Panc1 (cell line): ENCODE data around the gene NCAPD3. TPM values are rescaled to one million over a fixed set of nuclear protein-coding genes. Genes with fewer than 3 reads are reported as not detected.

ENCODE experiments used
- ATAC-seq: fragments of 200-7000 bp; cut with Tn5 transposase; 2 replicates; pipeline ENCODE4 v1.9.1; 2020; ENCODE audit warnings: mild to moderate bottlenecking, moderate library complexity
- BruUV-seq: library from RNA; stranded (reverse); fragments of 400-500 nt; replicated peaks from 2 replicates; lab custom pipeline; 2021; lab: Mats Ljungman, UMichigan
- CTCF ChIA-PET: fragments of 300-600 bp; sonication (Branson Sonifier 250); formaldehyde crosslinking; loops from one replicate; lab custom pipeline; 2022; ENCODE audit warnings: antibody characterized with exemption; lab: Charles Lee
- POLR2A ChIA-PET: fragments of 300-600 bp; sonication (Branson Sonifier 250); formaldehyde crosslinking; loops from one replicate; lab custom pipeline; 2022; ENCODE audit warnings: antibody characterized with exemption; lab: Charles Lee
- DNase-seq: peaks from one replicate; pipeline ENCODE4 v3.0.0-alpha.2; 2010; ENCODE audit warnings: low read depth, low spot score
- H3K27ac ChIP-seq: 2 replicates; pipeline ENCODE4 v1.5.1; 2011; ENCODE audit warnings: mild to moderate bottlenecking, low read length, inconsistent platforms
- H3K27me3 ChIP-seq: fragments of 200-500 bp; sonication (Bioruptor generic); 2 replicates; pipeline ENCODE4 v1.6.0; 2014; ENCODE audit warnings: low read length, inconsistent platforms; ENCODE audit not compliant: control insufficient read depth, insufficient read depth
- H3K36me3 ChIP-seq: fragments of 200-500 bp; sonication (Bioruptor generic); 2 replicates; pipeline ENCODE4 v1.5.1; 2014; ENCODE audit warnings: inconsistent platforms, mild to moderate bottlenecking, low read length, moderate library complexity; ENCODE audit not compliant: control insufficient read depth, insufficient read depth
- H3K4me1 ChIP-seq: 2 replicates; pipeline ENCODE4 v1.5.1; 2011; ENCODE audit warnings: inconsistent platforms, mild to moderate bottlenecking, low read length, moderate library complexity; ENCODE audit not compliant: control insufficient read depth, insufficient read depth
- H3K4me3 ChIP-seq, 2 experiments: 2 replicates each; pipeline ENCODE4 v1.5.1; 2011 to 2012; ENCODE audit warnings: low read depth in 2 of 2, low read length in 2 of 2, mild to moderate bottlenecking in 2 of 2, inconsistent platforms in 1 of 2, moderate library complexity in 1 of 2
- H3K9me3 ChIP-seq: fragments of 200-500 bp; sonication (Bioruptor generic); 2 replicates; pipeline ENCODE4 v1.5.1; 2014; ENCODE audit warnings: low read depth, mild to moderate bottlenecking, inconsistent platforms, low read length, moderate library complexity; ENCODE audit not compliant: control insufficient read depth, insufficient read depth
- CTCF ChIP-seq: fragments of 450-650 bp; IDR thresholded peaks from 2 replicates; pipeline ENCODE4 v1.5.1; 2017; ENCODE audit warnings: mild to moderate bottlenecking
- POLR2AphosphoS5 ChIP-seq: IDR thresholded peaks from 2 replicates; pipeline ENCODE4 v1.6.1; 2012; ENCODE audit warnings: mild to moderate bottlenecking, low read depth, low read length, moderate library complexity
- REST ChIP-seq, 2 experiments: IDR thresholded peaks; 2 replicates each; pipeline ENCODE4 v1.6.1; 2011 to 2012; ENCODE audit warnings: low read depth in 2 of 2, control low read depth in 1 of 2, low read length in 1 of 2, mild to moderate bottlenecking in 1 of 2, moderate library complexity in 1 of 2; ENCODE audit not compliant: insufficient read depth in 1 of 2
- SIN3A ChIP-seq: IDR thresholded peaks from 2 replicates; pipeline ENCODE4 v1.6.1; 2012; ENCODE audit warnings: low read depth, mild to moderate bottlenecking, low read length, moderate library complexity, borderline replicate concordance; ENCODE audit not compliant: insufficient read depth
- TCF7L2 ChIP-seq: IDR thresholded peaks from 2 replicates; pipeline ENCODE4 v1.6.1; 2011; ENCODE audit warnings: mild to moderate bottlenecking, low read depth, low read length, inconsistent platforms
- in situ Hi-C: cut with HindIII; loops from 2 replicates; pipeline ENCODE4 v1.10.0; 2016; ENCODE audit warnings: low sequenced_read_pairs, low pct_unique_long_range_greater_than_20kb
- intact Hi-C: fragments of 100-400 bp; cut with micrococcal nuclease; formaldehyde crosslinking; loops from one replicate; pipeline ENCODE4 v1.10.0; 2022; ENCODE audit not compliant: unreplicated experiment
- total RNA-seq: library from RNA; stranded (reverse); gene quantifications from one replicate; pipeline ENCODE4 v1.2.1, GENCODE V29; 2021; ENCODE audit not compliant: unreplicated experiment

NCAPD3 gene
- total RNA-seq, 1 experiment from 2014 or later, result 75.9 TPM

GRCh38 chr11:134140961-134141490 is 82.7 kb downstream of the NCAPD3 start:
- ChIA-PET POLR2A (no interaction called here), CTCF (interaction anchor here (0.7 to 0.9 kb wide), 2 partner anchors 121 to 192 kb away, joined by 10 to 11 read pairs; no protein-coding TSS in a partner anchor)
- no peaks in the 10 kb centered on the region for H3K9me3 ChIP-seq
- TF ChIP-seq CTCF (no peak), POLR2AphosphoS5 (no peak), REST (IDR thresholded peaks at IDR 0.05; ENCODE audit: insufficient read depth in 1 of 2, low read depth in 2 of 2, low read length in 1 of 2) (no peak), SIN3A (no peak), TCF7L2 (no peak)
- H3K36me3 ChIP-seq, result no peaks in the 10 kb centered on the region
- H3K4me1 ChIP-seq, result 0 out of 2 replicates have a peak, but pooled peaks cover 5% of the 10 kb centered on the region
- intact Hi-C loops (no loop called here), in situ Hi-C loops (no loop called here)
- no peaks in the 10 kb centered on the region for H3K27me3 ChIP-seq
- no peak for ATAC-seq
- no peak for DNase-seq
- H3K27ac ChIP-seq, result no peak overlapping the region
- no TSS peak for BruUV-seq
- no peak overlapping the region for H3K4me3 ChIP-seq

- H3K36me3 ChIP-seq, result no peaks in the 10 kb centered on the region
- POLR2A ChIA-PET, result interaction anchor here (0.6 kb wide), 1 partner anchor 40 kb away, joined by 4 read pairs; no protein-coding TSS in a partner anchor
- H3K4me3 ChIP-seq, result no peak overlapping the region; a peak in 1 of 4 replicates
- intact Hi-C loops, result loop anchor here (1.0 to 2.0 kb wide), 2 partner anchors 90 to 213 kb away; no protein-coding TSS in a partner anchor
- no peaks in the 10 kb centered on the region for H3K27me3 ChIP-seq
- no peak overlapping the region for H3K27ac ChIP-seq
- in situ Hi-C loops, result no loop called here
- no peaks in the 10 kb centered on the region for H3K9me3 ChIP-seq
- no TSS peak for BruUV-seq
- CTCF ChIA-PET, result interaction anchor here (1.3 to 1.6 kb wide), 2 partner anchors 89 to 212 kb away, joined by 3 to 11 read pairs; no protein-coding TSS in a partner anchor
- ATAC-seq (peak; percentile 89), DNase-seq (peak; percentile 68)
- TF ChIP-seq CTCF, result peak; percentile 95
- no peak for TF ChIP-seq REST (IDR thresholded peaks at IDR 0.05; ENCODE audit: insufficient read depth in 1 of 2, low read depth in 2 of 2, low read length in 1 of 2)
- 0 out of 2 replicates have a peak, but pooled peaks cover 5% of the 10 kb centered on the region for H3K4me1 ChIP-seq
These were observed 83.9 kb downstream of the NCAPD3 start for GRCh38 chr11:134139873-134140331.
